ENCODE data around the gene KIF3A.

Gene KIF3A

GRCh38 chr5:132675936-132676689, 61.2 kb downstream of the KIF3A start:
- no peak for DNase-seq

GRCh38 chr5:132674671-132675506, 62.5 kb downstream of the KIF3A start:
- no peak for DNase-seq

- DNase-seq: no peak
These were observed 63.3 kb downstream of the KIF3A start, which contains the start of gene IL4 for GRCh38 chr5:132673939-132674630. IL4 (plus strand) TSS chr5:132673989; CDS start chr5:132674051, 62 bp downstream.

- DNase-seq: no peak
These were observed 63.9 kb downstream of the KIF3A start for GRCh38 chr5:132673488-132673887.

GRCh38 chr5:132671000-132671399, 66.3 kb downstream of the KIF3A start:
- DNase-seq: no peak

GRCh38 chr5:132669966-132670882, 67.1 kb downstream of the KIF3A start:
- DNase-seq: no peak

- no peak for DNase-seq
These were observed 67.9 kb downstream of the KIF3A start for GRCh38 chr5:132669455-132669820.

- DNase-seq: no peak
These were observed 68.5 kb downstream of the KIF3A start for GRCh38 chr5:132668706-132669454.

- DNase-seq: no peak
These were observed 69.3 kb downstream of the KIF3A start for GRCh38 chr5:132667761-132668705.

GRCh38 chr5:132667309-132667708, 70.0 kb downstream of the KIF3A start:
- no peak for DNase-seq

- DNase-seq: no peak
These were observed 70.8 kb downstream of the KIF3A start for GRCh38 chr5:132666310-132667123.

GRCh38 chr5:132665574-132666080, 71.7 kb downstream of the KIF3A start:
- DNase-seq: no peak

GRCh38 chr5:132664696-132665209, 72.6 kb downstream of the KIF3A start:
- DNase-seq: no peak

- no peak for DNase-seq
These were observed 73.3 kb downstream of the KIF3A start for GRCh38 chr5:132663771-132664695.

GRCh38 chr5:132662925-132663770, 74.2 kb downstream of the KIF3A start:
- no peak for DNase-seq

GRCh38 chr5:132662004-132662401, 75.3 kb downstream of the KIF3A start:
- DNase-seq: no peak
